ENCODE results near the gene RUNX2.

GRCh38 chr6:45644720-45645119, 316.6 kb downstream of the RUNX2 start:
- TF ChIP-seq CTCF (IDR thresholded peaks at IDR 0.05 in 8 of 11, conservative IDR thresholded peaks at IDR 0.05 in 3 of 11): no peak
- TF ChIP-seq POLR2A (IDR thresholded peaks at IDR 0.05): no peak
- TF ChIP-seq POLR2AphosphoS5 (IDR thresholded peaks at IDR 0.05): no peak

Data from spleen (tissue), 7 donors.